ENCODE data around the gene RNF26.

RNF26 gene

DNA sequence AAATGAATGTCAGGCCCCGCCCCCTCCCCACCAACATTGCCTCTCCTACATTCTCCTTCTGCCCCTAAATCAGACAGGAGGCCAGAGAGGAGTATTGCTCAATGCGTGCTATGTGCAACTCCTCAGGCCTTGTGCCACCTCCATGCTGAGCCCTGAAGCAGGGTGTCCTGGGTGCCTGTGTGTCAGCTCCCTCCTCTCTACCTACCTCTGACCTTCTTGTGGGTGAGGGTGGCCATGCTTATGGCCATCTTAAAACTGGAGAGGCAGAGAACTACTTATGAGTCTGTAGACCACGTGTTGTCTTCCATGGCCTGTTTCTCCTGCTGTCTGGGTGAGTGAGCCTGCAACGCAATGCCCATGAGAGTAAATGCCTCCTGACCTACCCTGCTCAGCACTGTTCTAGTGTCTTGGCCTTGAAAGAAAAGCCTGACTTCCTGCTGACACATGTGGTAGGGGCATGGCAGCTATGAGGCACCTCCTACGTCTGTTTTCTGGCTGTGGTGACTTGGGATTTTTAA is 27.9 kb upstream of the RNF26 start:
- no peak for DNase-seq (ENCODE audit: low read depth)
- TF ChIP-seq CTCF (IDR thresholded peaks at IDR 0.05; ENCODE audit: control insufficient read depth, insufficient read depth, low read depth, low read length, missing control alignments), result no peak
- H3K4me3 ChIP-seq (ENCODE audit: control insufficient read depth, low read depth, low read length), result no peak overlapping the region

- H3K4me3 ChIP-seq (ENCODE audit: control insufficient read depth, low read depth, low read length), result no peak overlapping the region
- no peak for TF ChIP-seq CTCF (IDR thresholded peaks at IDR 0.05; ENCODE audit: control insufficient read depth, insufficient read depth, low read depth, low read length, missing control alignments)
- no peak for DNase-seq (ENCODE audit: low read depth)
Observed at GRCh38 chr11:119307219-119307618, 27.1 kb upstream of the RNF26 start.

GRCh38 chr11:119307974-119308373 is 26.4 kb upstream of the RNF26 start:
- H3K4me3 ChIP-seq (ENCODE audit: control insufficient read depth, low read depth, low read length), result no peak overlapping the region
- no peak for DNase-seq (ENCODE audit: low read depth)
- TF ChIP-seq CTCF (IDR thresholded peaks at IDR 0.05; ENCODE audit: control insufficient read depth, insufficient read depth, low read depth, low read length, missing control alignments), result no peak

- H3K4me3 ChIP-seq (ENCODE audit: control insufficient read depth, low read depth, low read length), result no peak overlapping the region
- DNase-seq (ENCODE audit: low read depth), result no peak
- TF ChIP-seq CTCF (IDR thresholded peaks at IDR 0.05; ENCODE audit: control insufficient read depth, insufficient read depth, low read depth, low read length, missing control alignments), result no peak
Observed at GRCh38 chr11:119309411-119309810, 24.9 kb upstream of the RNF26 start.

- H3K4me3 ChIP-seq (ENCODE audit: control insufficient read depth, low read depth, low read length), result no peak overlapping the region
- TF ChIP-seq CTCF (IDR thresholded peaks at IDR 0.05; ENCODE audit: control insufficient read depth, insufficient read depth, low read depth, low read length, missing control alignments), result no peak
- no peak for DNase-seq (ENCODE audit: low read depth)
Observed at GRCh38 chr11:119309953-119310681, 24.2 kb upstream of the RNF26 start.

DNA sequence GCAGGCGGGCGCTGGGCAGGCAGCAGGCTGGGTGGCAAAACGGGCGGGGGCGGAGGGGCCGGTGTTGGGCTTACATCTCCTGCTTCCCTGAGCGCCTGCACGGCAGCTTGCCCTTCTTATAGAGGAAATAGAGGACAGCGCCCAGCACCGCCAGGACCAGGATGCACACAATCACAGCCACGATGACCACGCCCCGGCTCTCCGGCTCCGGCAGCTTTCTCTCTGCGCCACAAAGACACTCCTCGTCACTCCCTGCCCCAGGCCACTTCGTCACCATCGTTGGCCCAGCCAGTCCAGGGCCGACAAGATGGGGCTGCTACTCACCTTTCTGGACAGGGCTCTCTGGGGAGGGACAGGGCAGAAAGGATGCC is 23.7 kb upstream of the RNF26 start:
- no peak for DNase-seq (ENCODE audit: low read depth)
- TF ChIP-seq CTCF (IDR thresholded peaks at IDR 0.05; ENCODE audit: control insufficient read depth, insufficient read depth, low read depth, low read length, missing control alignments), result no peak
- no peak overlapping the region for H3K4me3 ChIP-seq (ENCODE audit: control insufficient read depth, low read depth, low read length)

All from AG09309 (cell line).